Central memory CD8-positive, alpha-beta T cell (primary cell): ENCODE data around the gene LZTS2.

Source experiments
- ATAC-seq: fragments of 150-1000 bp; cut with Tn5 transposase; replicated peaks from 2 replicates; pipeline ENCODE4 v1.10.0; 2022; ENCODE audit warnings: mild to moderate bottlenecking, moderate FRiP score, moderate number of reproducible peaks; ENCODE audit not compliant: poor library complexity, severe bottlenecking; ENCODE audit errors: extremely low read depth
- DNase-seq, 2 donors: peaks; one replicate each; pipeline ENCODE4 v3.0.0; 2021; ENCODE audit warnings: low spot score in 2 of 2
- H3K27ac Mint-ChIP-seq: one replicate; pipeline ENCODE4 v1.8.0; 2022; ENCODE audit warnings: low read depth, mild to moderate bottlenecking, moderate library complexity, mixed read lengths
- H3K27me3 Mint-ChIP-seq: one replicate; pipeline ENCODE4 v1.8.0; 2022; ENCODE audit warnings: mixed read lengths
- H3K36me3 Mint-ChIP-seq: one replicate; pipeline ENCODE4 v1.8.0; 2022; ENCODE audit warnings: mild to moderate bottlenecking, moderate library complexity, mixed read lengths; ENCODE audit not compliant: insufficient read depth
- H3K4me1 Mint-ChIP-seq: one replicate; pipeline ENCODE4 v1.8.0; 2022; ENCODE audit warnings: mixed read lengths
- H3K4me3 Mint-ChIP-seq: one replicate; pipeline ENCODE4 v1.8.0; 2022; ENCODE audit warnings: mild to moderate bottlenecking, moderate library complexity, mixed read lengths
- H3K9me3 Mint-ChIP-seq: one replicate; pipeline ENCODE4 v1.8.0; 2022; ENCODE audit warnings: mixed read lengths

Gene LZTS2

DNA sequence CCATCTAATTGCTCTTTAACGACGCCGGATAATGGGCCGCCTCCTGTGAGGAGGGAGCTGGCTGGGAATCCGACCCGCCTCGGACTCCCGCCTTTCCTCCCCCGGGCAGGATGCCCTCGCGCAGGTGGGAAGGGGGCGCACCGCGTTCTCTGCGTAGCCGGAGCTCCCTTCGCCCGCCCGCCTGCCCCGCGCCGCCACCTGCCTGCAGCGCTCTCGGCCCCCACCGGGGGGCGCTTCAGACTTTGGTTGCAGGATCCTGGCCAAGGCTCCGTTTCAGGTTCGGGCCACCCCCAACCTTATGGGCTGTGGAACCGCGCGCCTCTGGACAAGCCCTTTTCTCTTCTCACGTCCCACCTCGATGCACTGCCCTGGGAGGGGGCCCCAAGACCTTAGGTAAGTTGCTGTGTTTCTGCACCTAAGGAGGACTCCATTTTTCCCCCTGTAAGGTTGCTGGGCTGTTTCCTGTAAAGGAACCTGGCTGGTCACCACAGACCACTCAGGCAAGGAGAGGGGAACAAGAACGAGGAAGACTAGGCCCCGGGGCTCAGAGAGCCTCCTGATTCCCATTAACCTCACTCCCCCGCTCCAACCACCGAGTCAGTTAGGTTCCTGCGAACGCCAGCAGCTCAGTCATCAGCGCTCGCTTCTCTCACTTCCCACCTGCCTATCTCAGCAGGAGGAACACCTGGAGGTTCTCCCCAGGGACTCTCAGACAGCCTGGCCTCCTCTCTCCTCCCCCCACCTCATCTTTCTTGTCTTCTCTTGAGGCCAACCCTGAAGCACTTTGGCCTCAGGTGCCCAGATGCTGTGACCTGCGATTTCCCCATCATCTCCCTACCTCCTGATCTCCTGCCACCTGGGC is 50.8 kb downstream of the LZTS2 start:
- Mint-ChIP-seq H3K27me3 (peaks cover 57% of the 10 kb centered on the region), H3K36me3 (peaks cover 2% of the 10 kb centered on the region), H3K27ac (no peak overlapping the region), H3K4me1 (peaks cover 17% of the 10 kb centered on the region), H3K4me3 (peak overlapping the region; percentile 5), H3K9me3 (no peaks in the 10 kb centered on the region)
- ATAC-seq: peak; percentile 79
- peak; percentile 66 to 80 for DNase-seq

DNA sequence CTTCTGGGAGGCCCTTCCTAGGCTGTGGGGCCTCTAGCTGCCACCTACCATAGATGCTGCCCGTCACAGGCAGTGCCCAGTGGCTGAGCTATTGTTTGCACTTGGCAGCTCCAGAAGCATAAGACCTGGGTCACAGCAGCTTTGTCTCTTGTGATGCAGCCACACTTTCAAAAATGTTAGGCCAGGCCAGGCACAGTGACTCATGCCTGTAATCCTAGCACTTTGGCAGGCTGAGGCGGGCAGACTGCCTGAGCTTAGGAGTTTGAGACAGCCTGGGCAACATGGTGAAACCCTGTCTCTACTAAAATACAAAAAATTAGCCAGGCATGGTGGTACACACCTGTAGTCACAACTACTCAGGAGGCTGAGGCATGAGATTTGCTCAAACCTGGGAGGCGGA is 52.7 kb downstream of the LZTS2 start:
- H3K36me3 Mint-ChIP-seq: peaks cover 3% of the 10 kb centered on the region
- no peak overlapping the region for H3K4me3 Mint-ChIP-seq
- peaks cover 42% of the 10 kb centered on the region for H3K27me3 Mint-ChIP-seq
- DNase-seq (no peak), ATAC-seq (no peak)
- peaks cover 17% of the 10 kb centered on the region for H3K4me1 Mint-ChIP-seq
- no peaks in the 10 kb centered on the region for H3K9me3 Mint-ChIP-seq
- H3K27ac Mint-ChIP-seq: no peak overlapping the region

DNA sequence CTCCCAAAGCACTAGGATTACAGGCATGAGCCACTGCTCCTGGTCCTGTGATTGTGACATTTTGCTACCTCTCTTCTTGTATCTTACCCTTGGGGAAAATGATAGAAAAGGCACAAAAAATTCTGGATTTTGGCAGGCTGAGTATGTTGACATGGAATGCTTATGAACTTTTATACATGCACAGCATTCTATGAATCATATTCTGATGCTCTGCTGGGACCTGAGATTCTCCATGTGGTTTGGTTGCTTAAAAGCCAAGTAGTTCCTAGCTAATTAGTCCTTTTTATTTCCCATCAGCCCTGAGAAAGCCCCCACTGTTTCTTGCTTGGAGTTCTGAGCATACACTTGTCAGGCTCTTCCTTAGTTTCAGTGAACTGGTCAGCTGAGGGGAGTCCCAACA is 53.9 kb downstream of the LZTS2 start:
- H3K36me3 Mint-ChIP-seq: peaks cover 3% of the 10 kb centered on the region
- peaks cover 14% of the 10 kb centered on the region for H3K4me1 Mint-ChIP-seq
- H3K9me3 Mint-ChIP-seq: no peaks in the 10 kb centered on the region
- no peak overlapping the region for H3K4me3 Mint-ChIP-seq
- ATAC-seq (no peak), DNase-seq (no peak)
- no peak overlapping the region for H3K27ac Mint-ChIP-seq
- H3K27me3 Mint-ChIP-seq: peaks cover 30% of the 10 kb centered on the region

DNA sequence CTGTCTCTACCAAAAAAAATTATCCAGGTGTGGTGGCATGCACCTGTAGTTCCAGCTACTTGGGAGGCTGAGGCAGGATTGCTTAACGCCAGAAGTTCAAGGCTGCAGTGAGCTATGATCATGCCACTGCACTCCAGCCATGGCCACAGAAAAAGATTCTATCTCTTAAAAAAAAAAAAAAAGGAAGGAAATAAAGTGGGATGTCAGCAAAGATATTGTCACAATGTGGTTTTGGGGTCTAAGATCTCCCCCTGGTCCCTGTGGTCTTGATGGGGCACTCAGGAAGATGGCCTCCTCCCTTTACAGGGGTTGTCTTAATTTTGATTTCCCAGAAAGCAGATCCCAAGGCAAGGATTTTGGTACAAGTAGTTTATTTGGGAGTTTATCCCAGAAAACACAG is 54.7 kb downstream of the LZTS2 start:
- H3K27me3 Mint-ChIP-seq: peaks cover 21% of the 10 kb centered on the region
- H3K4me1 Mint-ChIP-seq: peaks cover 8% of the 10 kb centered on the region
- no peak overlapping the region for H3K27ac Mint-ChIP-seq
- no peak overlapping the region for H3K4me3 Mint-ChIP-seq
- H3K9me3 Mint-ChIP-seq: no peaks in the 10 kb centered on the region
- H3K36me3 Mint-ChIP-seq: peaks cover 3% of the 10 kb centered on the region
- ATAC-seq (no peak), DNase-seq (no peak)

DNA sequence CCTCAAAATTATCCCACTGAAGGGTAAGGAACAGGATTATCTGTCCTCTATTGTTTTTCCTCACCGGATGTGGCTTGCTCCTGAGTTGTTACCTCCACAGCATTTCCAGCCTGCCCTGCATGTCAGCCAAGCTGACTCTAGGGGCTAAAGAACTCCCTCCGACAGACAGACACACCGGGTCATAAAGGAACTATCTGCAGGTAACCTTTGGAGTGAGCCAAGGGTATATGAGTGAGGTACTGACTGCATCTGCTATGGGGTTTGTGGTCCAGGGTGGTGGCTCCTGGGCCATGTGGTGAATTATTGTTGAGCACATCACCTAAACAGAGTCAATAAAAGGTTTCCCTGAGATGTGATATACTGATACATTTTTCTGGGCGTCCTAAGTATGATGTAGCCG is 55.3 kb downstream of the LZTS2 start:
- H3K9me3 Mint-ChIP-seq: no peaks in the 10 kb centered on the region
- peaks cover 3% of the 10 kb centered on the region for H3K36me3 Mint-ChIP-seq
- ATAC-seq (no peak), DNase-seq (no peak)
- H3K4me3 Mint-ChIP-seq: no peak overlapping the region
- peaks cover 16% of the 10 kb centered on the region for H3K27me3 Mint-ChIP-seq
- peaks cover 13% of the 10 kb centered on the region for H3K4me1 Mint-ChIP-seq
- H3K27ac Mint-ChIP-seq: no peak overlapping the region

DNA sequence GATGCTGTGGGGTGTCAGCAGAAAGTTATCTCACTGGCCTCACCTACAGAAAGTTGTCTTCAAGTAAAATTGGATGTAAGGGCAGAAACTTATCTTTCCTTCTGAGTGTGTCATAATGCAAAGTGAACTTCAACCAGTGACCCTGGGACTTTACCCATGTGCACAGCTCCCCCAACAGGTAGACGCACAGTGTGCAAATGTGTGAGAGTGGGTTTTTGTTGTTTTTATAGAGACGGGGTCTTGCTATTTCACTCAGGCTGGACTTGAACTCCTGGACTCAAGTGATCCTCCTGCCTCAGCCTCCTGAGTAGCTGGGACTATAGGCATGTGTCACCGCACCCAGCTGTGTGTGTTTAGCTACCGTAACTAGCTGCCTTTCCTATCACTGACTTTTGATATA is 55.8 kb downstream of the LZTS2 start:
- Mint-ChIP-seq H3K27ac (no peak overlapping the region), H3K4me1 (peaks cover 18% of the 10 kb centered on the region), H3K9me3 (no peaks in the 10 kb centered on the region), H3K36me3 (peaks cover 5% of the 10 kb centered on the region), H3K4me3 (no peak overlapping the region), H3K27me3 (peaks cover 11% of the 10 kb centered on the region)
- DNase-seq (no peak), ATAC-seq (no peak)

DNA sequence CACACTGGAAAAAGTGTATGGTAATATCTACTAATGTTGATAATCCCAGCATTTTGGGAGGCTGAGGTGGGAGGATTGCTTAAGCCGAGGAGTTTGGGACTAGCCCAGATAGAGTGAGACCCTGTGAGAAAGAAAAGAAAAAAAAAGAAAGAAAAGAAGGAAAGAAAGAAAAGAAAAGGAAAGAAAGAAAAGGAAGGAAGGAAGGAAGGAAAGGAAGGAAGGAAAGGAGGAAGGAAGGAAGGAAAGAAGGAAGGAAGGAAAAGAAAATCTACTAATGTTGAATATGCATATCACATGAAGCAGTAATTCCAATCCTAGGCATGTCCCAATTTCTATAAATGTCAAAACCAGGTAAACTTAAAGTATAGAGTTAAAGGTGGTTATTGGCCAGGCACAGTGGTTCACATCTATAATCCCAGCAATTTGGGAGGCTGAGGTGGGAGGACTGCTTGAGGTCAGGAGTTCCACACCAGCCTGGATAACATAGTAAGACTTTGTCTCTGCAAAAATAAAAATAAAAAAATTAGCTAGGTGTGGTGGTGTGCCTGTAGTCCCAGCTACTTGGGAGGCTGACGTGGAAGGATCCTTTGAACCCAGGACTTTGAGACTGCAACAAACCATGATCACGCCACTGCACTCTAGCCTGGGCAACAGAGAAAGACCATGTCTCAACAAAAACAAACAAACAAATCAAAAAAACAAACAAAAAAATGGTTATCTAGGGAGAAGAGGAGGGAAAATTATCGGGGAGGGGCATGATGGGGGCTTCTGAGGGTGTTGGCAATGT is 57.0 kb downstream of the LZTS2 start:
- Mint-ChIP-seq H3K9me3 (no peaks in the 10 kb centered on the region), H3K36me3 (peaks cover 10% of the 10 kb centered on the region), H3K27me3 (no peaks in the 10 kb centered on the region), H3K4me1 (peaks cover 16% of the 10 kb centered on the region), H3K27ac (no peak overlapping the region), H3K4me3 (no peak overlapping the region)
- no peak for DNase-seq
- ATAC-seq: no peak
